Ishikawa (cell line): ENCODE measurements around the gene RPTOR.

Source experiments
- CEBPB ChIP-seq: IDR thresholded peaks from 2 replicates; pipeline ENCODE4 v1.6.1; 2012
- EGR1 ChIP-seq: IDR thresholded peaks from 2 replicates; pipeline ENCODE4 v1.6.1; 2012
- EP300 ChIP-seq: IDR thresholded peaks from 2 replicates; pipeline ENCODE4 v1.6.1; 2012; ENCODE audit warnings: borderline replicate concordance
- FOXM1 ChIP-seq: IDR thresholded peaks from 2 replicates; pipeline ENCODE4 v1.6.1; 2012; ENCODE audit warnings: low read depth, borderline replicate concordance
- NFIC ChIP-seq: IDR thresholded peaks from 2 replicates; pipeline ENCODE4 v1.6.1; 2012
- RAD21 ChIP-seq: IDR thresholded peaks from 2 replicates; pipeline ENCODE4 v1.6.1; 2012; ENCODE audit warnings: low read depth
- REST ChIP-seq: IDR thresholded peaks from 2 replicates; pipeline ENCODE4 v1.6.1; 2012; ENCODE audit warnings: low read depth, mild to moderate bottlenecking
- TAF1 ChIP-seq: IDR thresholded peaks from 2 replicates; pipeline ENCODE4 v1.6.1; 2012; ENCODE audit warnings: low read depth, mild to moderate bottlenecking
- TCF12 ChIP-seq: IDR thresholded peaks from 2 replicates; pipeline ENCODE4 v1.6.1; 2012; ENCODE audit warnings: low read depth
- TEAD4 ChIP-seq: IDR thresholded peaks from 2 replicates; pipeline ENCODE4 v1.6.1; 2012
- USF1 ChIP-seq: IDR thresholded peaks from 2 replicates; pipeline ENCODE4 v1.6.1; 2012
- YY1 ChIP-seq: IDR thresholded peaks from 2 replicates; pipeline ENCODE4 v1.6.1; 2012; ENCODE audit warnings: low read depth
- ZBTB7A ChIP-seq: IDR thresholded peaks from 2 replicates; pipeline ENCODE4 v1.6.1; 2012; ENCODE audit warnings: low read depth
- TF ChIP-seq, protein P1 (sequence below): IDR thresholded peaks from 2 replicates; pipeline ENCODE4 v1.6.1; 2012

GRCh38 chr17:80742581-80743180 is 198.0 kb downstream of the RPTOR start:
- TF ChIP-seq TEAD4 (no peak), EP300 (no peak), EGR1 (no peak), TAF1 (no peak), YY1 (no peak), CEBPB (no peak), USF1 (no peak), TCF12 (no peak), ZBTB7A (no peak), FOXM1 (no peak), REST (no peak), RAD21 (no peak), NFIC (no peak)
- TF ChIP-seq, protein P1, sequence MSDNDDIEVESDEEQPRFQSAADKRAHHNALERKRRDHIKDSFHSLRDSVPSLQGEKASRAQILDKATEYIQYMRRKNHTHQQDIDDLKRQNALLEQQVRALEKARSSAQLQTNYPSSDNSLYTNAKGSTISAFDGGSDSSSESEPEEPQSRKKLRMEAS: no peak
